ENCODE data around the gene ZNF831.

DNA sequence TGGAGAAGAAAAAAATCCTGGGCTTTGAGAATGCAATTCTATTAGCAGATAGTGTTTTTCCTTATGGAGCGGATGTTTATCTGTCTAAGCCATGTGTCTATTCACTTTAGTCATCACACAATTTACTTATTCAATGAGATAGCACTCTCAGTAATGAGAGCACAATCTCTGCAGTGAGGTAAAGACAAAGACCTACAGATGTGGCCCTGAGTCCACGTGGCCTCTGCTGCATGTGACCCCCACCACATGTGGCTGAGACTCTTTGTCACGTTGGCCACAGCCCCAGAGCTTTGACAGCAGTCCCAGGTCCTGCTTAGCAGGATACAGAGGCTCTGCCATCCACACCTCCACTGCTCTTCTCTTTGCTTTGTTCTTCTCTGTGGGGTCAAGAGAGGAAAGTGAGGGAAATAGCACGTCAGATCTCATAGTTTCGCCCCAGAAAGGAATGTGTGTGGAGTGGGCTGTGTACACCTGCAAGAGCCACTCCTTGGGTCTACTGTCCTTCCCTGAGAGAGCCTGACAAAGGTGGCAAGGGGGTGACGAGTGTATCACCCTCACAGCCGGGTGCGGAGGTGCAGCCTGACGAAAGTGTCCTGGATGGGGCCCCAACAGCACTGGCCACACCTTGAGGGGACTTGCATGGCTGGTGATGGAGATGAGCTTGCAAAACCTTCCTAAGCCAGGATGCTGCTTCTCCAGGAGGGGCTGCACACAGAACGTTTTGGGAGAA lies 40.7 kb downstream of the ZNF831 start:
- TF ChIP-seq, protein P1, sequence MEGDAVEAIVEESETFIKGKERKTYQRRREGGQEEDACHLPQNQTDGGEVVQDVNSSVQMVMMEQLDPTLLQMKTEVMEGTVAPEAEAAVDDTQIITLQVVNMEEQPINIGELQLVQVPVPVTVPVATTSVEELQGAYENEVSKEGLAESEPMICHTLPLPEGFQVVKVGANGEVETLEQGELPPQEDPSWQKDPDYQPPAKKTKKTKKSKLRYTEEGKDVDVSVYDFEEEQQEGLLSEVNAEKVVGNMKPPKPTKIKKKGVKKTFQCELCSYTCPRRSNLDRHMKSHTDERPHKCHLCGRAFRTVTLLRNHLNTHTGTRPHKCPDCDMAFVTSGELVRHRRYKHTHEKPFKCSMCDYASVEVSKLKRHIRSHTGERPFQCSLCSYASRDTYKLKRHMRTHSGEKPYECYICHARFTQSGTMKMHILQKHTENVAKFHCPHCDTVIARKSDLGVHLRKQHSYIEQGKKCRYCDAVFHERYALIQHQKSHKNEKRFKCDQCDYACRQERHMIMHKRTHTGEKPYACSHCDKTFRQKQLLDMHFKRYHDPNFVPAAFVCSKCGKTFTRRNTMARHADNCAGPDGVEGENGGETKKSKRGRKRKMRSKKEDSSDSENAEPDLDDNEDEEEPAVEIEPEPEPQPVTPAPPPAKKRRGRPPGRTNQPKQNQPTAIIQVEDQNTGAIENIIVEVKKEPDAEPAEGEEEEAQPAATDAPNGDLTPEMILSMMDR (IDR thresholded peaks at IDR 0.05) = no peak
- no peak for TF ChIP-seq POLR2A (IDR thresholded peaks at IDR 0.05)
